GM12892 (cell line): ENCODE measurements around the gene C22orf23.

Source experiments
- POLR2A ChIP-seq: IDR thresholded peaks from 2 replicates; pipeline ENCODE4 v1.6.1; 2011; ENCODE audit warnings: low read depth, low read length, control low read depth
- POLR2AphosphoS5 ChIP-seq: IDR thresholded peaks from 2 replicates; pipeline ENCODE4 v1.6.1; 2011; ENCODE audit warnings: low read depth, low read length, control low read depth
- TAF1 ChIP-seq: IDR thresholded peaks from 2 replicates; pipeline ENCODE4 v1.6.1; 2011; ENCODE audit warnings: low read depth, mild to moderate bottlenecking, control low read depth, low read length, borderline replicate concordance

DNA sequence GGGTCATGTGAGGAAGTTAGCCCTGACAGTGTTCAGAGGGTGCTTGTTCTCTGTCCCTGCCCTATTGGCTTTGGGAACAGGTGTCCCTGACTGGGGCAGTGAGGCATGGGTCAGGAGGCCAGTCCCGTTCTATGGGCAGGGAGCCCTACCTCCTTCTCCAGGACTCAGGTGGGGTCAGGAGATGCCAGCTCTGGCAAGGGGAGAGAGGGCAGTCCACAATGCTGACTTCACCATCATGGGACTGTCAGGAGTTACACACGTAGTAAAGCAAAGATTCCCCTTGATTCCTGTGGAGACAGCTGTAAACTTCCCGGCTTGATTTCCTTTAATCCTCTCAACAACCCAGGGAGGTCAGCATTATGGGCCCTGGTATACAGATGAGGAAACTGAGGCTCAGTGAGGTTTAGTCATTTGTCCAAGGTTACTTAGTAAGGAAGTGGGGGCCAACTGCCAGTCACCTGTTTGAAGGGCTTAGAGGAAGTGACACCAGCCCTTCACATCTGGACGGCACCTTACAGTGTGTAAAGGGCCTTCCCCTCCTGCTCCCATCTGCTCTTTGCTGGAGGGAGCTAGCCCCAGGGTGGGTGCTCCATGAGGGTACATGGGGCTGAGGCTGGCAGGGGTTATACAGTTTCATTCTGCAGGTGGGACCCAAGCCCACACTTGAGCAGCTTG is 35.4 kb downstream of the C22orf23 start:
- TF ChIP-seq POLR2A = no peak
- TF ChIP-seq TAF1 = no peak
- TF ChIP-seq POLR2AphosphoS5 = no peak
